Measurements from ENCODE around the gene HPX. TPM values are rescaled to one million over a fixed set of nuclear protein-coding genes. Genes with fewer than 3 reads are reported as not detected.

HPX gene
- total RNA-seq, result 1 to 10 TPM in 1 of 4 donors, under 1 TPM in 1, not detected in 2; 0.31 to 3.6 TPM

GRCh38 chr11:6440906-6441358, at the start of gene HPX:
Gene HPX, minus strand, starts transcription at chr11:6440987. Its CDS starts 24 bp downstream, at chr11:6440963.
- WGBS, 2 donors (ENCODE audit: low coverage in 1 of 2), result 72% methylated on average over 2 of the region's 3 CpGs; no CpG with 5 or more reads in 1 of the 2 donors
- H3K36me3 ChIP-seq, result no peaks in the 10 kb centered on the region
- no peak for TF ChIP-seq POLR2AphosphoS5 (IDR thresholded peaks at IDR 0.05)
- no peak for TF ChIP-seq POLR2A (IDR thresholded peaks at IDR 0.05)
- TF ChIP-seq EP300 (IDR thresholded peaks at IDR 0.05), result no peak
- TF ChIP-seq CTCF (IDR thresholded peaks at IDR 0.05), result no peak
- H3K27me3 ChIP-seq, result no peaks in the 10 kb centered on the region
- ATAC-seq, result no peak
- H3K27ac ChIP-seq, result no peak within 1 kb of the TSS
- H3K9me3 ChIP-seq, result no peaks in the 10 kb centered on the region
- no peak within 1 kb of the TSS for H3K4me3 ChIP-seq
- H3K4me1 ChIP-seq, result no peaks in the 10 kb centered on the region

- ATAC-seq, result no peak
- Histone ChIP-seq H3K36me3 (peaks cover 0 to 95% of the 10 kb centered on the region in 2 donors), H3K4me3 (no peak overlapping the region), H3K4me1 (no peaks in the 10 kb centered on the region), H3K9me3 (no peaks in the 10 kb centered on the region), H3K27me3 (no peaks in the 10 kb centered on the region), H3K27ac (no peak overlapping the region)
- WGBS, 2 donors (ENCODE audit: low coverage in 1 of 2), result 84 to 89% methylated on average over 3 to 4 of the region's 4 CpGs
- no peak for TF ChIP-seq POLR2A (IDR thresholded peaks at IDR 0.05)
- TF ChIP-seq CTCF (IDR thresholded peaks at IDR 0.05), result no peak
- no peak for TF ChIP-seq EP300 (IDR thresholded peaks at IDR 0.05)
- no peak for TF ChIP-seq POLR2AphosphoS5 (IDR thresholded peaks at IDR 0.05)
These were observed 48.5 kb upstream of the HPX start for GRCh38 chr11:6489306-6489705.

- Histone ChIP-seq H3K9me3 (no peaks in the 10 kb centered on the region), H3K36me3 (peaks cover 0 to 95% of the 10 kb centered on the region in 2 donors), H3K27ac (no peak overlapping the region), H3K4me3 (no peak overlapping the region), H3K27me3 (no peaks in the 10 kb centered on the region), H3K4me1 (no peaks in the 10 kb centered on the region)
- WGBS, 2 donors (ENCODE audit: low coverage in 1 of 2), result 91 to 100% methylated on average over 1 to 2 of the region's 3 CpGs
- no peak for ATAC-seq
- TF ChIP-seq EP300 (IDR thresholded peaks at IDR 0.05) (no peak), CTCF (IDR thresholded peaks at IDR 0.05) (no peak), POLR2A (IDR thresholded peaks at IDR 0.05) (no peak), POLR2AphosphoS5 (IDR thresholded peaks at IDR 0.05) (no peak)
These were observed 48.0 kb upstream of the HPX start for GRCh38 chr11:6488821-6489220.

- WGBS, 2 donors (ENCODE audit: low coverage in 1 of 2), result 78 to 81% methylated on average over 4 to 6 of the region's 6 CpGs
- Histone ChIP-seq H3K27me3 (no peaks in the 10 kb centered on the region), H3K9me3 (no peaks in the 10 kb centered on the region), H3K4me3 (no peak overlapping the region), H3K36me3 (peaks cover 0 to 95% of the 10 kb centered on the region in 2 donors), H3K27ac (no peak overlapping the region), H3K4me1 (peaks cover 0 to 4% (median 0%) of the 10 kb centered on the region in 3 donors)
- no peak for TF ChIP-seq EP300 (IDR thresholded peaks at IDR 0.05)
- no peak for TF ChIP-seq CTCF (IDR thresholded peaks at IDR 0.05)
- no peak for TF ChIP-seq POLR2AphosphoS5 (IDR thresholded peaks at IDR 0.05)
- TF ChIP-seq POLR2A (IDR thresholded peaks at IDR 0.05), result no peak
- no peak for ATAC-seq
These were observed 47.6 kb upstream of the HPX start for GRCh38 chr11:6488342-6488741.

GRCh38 chr11:6486938-6487337, 46.2 kb upstream of the HPX start:
- Histone ChIP-seq H3K4me3 (no peak overlapping the region), H3K36me3 (peaks cover 0 to 92% of the 10 kb centered on the region in 2 donors), H3K4me1 (peaks cover 0 to 18% (median 8%) of the 10 kb centered on the region in 3 donors), H3K9me3 (no peaks in the 10 kb centered on the region), H3K27ac (no peak overlapping the region), H3K27me3 (no peaks in the 10 kb centered on the region)
- ATAC-seq, result no peak
- 80 to 88% methylated on average over 1 of the region's 1 CpG for WGBS, 2 donors (ENCODE audit: low coverage in 1 of 2)
- TF ChIP-seq POLR2AphosphoS5 (IDR thresholded peaks at IDR 0.05), result no peak
- no peak for TF ChIP-seq EP300 (IDR thresholded peaks at IDR 0.05)
- no peak for TF ChIP-seq CTCF (IDR thresholded peaks at IDR 0.05)
- no peak for TF ChIP-seq POLR2A (IDR thresholded peaks at IDR 0.05)

Measured in gastroesophageal sphincter (tissue), 4 donors.